ENCODE measurements around the gene PIP5K1B.

PIP5K1B gene

DNA sequence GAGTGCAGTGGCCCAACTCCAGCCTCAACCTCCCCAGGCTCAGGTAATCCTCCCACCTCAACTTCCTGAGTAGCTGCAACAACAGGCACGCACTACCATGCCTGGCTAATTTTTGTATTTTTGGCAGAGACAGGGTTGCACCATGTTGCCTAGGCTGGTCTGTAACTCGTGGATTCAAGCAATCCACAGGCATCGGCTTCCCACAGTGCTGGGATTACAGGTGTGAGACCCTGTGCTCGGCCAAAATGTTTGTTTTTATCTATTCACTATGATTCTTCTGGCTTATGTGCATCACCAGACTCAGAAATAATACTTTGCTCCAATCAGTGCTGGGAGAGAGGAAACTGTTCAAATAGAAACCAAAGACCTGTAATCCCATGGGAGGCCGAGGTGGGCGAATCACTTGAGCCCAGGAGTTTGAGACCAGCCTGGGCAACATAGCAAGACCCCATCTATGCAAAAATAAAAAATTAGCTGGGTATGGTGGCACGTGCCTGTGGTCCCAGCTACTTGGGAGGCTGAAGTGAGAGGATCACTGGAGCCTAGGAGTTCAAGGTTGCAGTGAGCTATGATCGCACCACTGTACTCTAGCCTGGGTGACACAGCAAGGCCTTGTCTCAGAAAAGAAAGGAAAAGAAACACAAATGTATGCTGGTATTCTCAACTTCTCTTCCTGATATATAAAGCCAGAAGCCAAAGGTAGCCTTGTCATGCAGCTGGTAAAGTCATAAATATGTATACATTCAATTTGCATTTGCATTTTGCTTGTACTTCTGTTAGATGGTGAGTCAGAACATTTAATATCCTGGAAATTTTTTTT, 4.5 kb downstream of the PIP5K1B start:
- DNase-seq: no peak

DNA sequence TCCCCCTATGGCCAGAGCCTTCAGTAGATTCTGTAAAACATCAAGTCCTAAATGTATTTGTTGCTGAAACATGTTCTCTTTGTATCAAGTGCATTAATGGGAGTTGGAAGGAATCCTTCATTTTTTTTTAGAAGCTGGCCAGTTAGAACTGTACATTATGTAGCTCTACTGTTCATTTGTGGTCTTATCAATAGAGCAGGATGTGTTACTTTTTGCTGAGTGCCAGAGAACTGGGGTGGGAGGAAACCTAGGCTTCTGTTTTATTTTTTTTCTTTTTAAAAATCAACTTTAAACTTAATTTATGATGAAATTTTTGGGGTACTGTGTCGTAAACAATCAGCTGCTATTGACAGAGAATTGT, 5.1 kb downstream of the PIP5K1B start:
- DNase-seq: no peak

DNA sequence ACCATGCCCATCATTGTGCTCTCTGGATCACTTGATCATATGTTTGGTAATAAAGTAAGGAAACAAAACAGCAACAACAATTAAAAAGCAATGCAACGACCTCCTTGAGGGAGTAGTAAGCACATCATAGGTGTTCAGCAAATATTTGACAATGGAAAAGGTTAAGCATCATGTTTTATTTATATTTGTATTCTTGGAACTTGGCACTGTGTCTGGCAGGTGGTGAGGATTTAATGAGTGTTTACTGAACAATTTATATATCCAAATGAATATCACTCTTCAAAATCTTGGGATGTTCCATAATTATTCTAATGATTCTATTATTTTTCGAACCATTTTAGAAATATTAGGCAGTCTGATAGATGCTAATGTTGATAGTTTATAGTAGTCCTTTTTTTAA, 6.2 kb downstream of the PIP5K1B start:
- DNase-seq: no peak

DNA sequence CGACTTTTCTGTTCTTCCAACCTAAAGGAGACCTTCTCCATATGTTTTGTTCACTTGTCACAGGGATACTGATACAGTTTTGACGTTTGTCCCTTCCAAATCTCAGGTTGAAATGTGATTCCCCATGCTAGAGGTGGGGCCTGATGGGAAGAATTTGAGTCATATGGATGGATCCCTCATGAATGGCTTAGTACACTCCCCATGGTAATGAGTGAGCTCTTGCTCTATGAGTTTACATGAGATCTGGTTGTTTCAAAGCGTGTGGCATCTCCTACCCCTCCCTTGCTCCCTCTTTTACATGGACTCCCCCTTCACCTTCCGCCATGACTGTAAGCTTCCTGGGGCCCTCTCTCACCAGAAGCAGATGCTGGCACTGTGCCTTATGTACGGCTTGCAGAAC, 6.9 kb downstream of the PIP5K1B start:
- DNase-seq: no peak

DNA sequence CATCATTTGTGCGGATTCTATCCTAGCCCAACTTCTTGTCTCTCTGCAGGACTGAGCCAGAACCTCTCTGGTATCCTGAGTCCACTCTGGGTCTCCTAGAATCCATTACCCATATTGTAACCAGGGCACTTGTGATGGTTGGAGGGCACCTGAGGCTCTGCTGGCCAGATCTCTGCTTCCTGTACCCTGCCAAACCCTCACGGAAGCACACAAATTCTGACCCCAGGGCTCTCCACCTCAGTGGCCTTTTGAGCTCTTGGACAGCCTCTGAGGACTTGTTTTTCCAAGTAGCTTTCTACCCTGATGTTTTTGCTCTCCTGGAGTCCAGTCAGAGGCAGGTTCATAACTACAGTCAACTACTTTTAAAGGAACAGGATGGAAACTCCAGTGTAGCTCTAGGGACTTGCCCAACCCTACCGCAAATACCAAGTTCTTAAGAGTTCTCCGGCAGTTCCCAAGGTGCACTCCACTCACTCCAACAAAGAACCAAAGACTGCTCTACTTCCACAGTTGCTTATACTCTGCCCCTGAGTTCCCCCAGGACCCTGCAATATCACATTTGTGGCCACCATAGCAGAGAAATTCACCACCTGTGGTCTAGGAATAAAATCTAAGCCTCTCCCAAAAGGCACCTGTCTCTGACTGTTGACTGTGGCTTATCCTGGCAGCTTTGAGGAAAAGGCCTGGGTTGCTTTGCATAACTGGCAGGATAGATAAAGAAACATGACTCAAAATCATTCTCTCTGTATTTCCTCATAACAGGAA, 9.6 kb downstream of the PIP5K1B start:
- no peak for DNase-seq

DNA sequence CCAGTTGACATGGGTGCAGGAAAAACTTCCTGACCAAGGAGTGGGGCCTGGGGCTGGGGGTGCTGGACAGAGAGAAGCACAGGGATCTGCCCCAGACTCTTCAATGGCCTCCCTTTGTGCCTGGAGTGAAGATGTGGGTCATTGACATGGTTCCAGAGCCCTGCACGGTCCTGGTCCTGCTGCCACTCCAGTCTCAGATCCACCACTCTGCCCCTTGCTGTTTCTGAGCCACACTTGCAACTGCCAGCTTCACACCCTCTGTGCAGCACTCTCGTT, 10.1 kb downstream of the PIP5K1B start:
- DNase-seq: no peak

DNA sequence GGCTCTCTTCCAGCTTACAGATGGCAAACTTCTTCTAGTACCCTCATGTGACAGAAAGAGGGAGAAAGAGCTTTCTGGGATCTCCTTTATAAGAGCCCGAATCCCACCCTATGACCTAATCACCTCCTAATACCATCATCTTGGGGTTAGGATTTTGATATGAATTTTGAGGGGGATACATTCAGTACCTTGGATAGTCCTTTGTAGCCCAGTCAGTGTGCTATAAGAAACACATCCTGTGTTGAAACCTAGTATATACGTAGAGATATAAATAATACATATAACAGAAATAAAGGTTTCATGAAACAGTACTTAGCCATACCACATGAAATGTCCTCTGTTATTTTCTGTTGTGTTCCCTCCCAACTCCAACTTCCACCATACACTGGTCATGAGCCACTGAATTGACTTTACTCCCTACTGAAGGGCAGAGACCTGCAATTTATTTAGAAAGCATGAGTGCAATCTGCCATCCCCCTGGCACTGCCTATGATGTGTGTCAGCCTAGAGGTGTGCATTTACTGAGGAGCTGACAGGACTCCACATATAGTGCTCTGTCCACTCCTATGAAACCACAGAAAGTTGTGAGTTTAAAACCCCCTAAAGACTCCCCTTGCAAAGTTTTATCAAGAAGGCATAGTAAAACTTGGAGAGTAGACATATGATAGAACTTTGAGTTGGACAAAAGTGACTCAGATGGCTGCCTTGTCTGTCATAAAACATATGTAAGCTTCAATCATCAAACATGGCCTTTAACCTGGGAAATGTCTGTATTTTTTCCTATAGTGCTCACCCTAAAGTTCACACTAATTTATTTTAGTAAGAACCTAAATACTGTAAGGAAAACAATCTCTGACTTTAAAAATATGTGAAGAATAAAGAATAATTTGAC, 12.8 kb downstream of the PIP5K1B start:
- DNase-seq: no peak

DNA sequence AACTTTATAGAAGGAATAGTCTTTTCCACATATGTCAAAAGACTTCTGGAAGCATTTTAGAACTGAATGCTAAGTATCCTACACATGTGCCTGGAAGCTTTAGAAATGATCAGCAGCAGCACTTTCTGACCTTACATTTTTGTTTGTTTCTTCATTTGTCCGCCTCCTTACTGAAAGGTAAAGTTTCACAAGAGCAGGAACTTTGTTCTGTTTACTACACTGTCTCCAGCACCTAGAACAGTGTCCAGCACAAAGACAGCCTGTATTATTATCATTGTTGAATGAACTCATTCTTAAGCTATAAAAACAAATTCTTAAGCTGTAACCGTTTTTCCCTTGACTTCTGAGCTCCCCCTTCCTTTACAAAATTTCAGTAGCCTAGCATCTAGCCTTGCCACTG, 14.8 kb downstream of the PIP5K1B start:
- no peak for DNase-seq

DNA sequence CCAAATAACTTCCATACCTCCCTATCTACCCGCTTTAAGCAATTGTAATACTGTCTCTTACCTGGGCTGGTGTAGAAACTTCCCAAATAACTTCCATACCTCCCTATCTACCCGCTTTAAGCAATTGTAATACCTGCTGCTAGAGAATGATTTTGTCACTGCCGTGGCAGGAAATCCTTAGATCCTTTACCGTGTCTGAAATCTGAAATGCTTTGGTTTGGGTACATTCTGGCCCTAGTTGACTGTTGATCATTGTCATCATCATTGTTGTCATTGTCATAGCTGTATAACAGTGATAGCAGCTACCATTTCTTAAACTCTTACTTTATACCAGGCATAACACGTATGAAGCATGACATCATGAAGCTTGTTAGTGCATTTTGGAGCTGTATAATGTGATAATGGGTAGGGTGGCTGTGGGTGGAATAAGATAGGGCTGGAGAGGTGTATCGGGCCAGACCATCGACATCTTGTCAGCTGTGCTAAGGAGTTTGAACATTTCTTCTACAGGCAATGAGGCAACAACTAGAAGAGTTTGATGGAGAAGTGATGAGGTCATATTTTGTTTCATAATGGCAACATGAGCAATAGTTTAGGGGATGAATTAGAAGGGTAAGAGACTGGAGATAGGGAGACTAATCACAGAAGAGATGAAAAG, 15.7 kb downstream of the PIP5K1B start:
- DNase-seq: no peak

DNA sequence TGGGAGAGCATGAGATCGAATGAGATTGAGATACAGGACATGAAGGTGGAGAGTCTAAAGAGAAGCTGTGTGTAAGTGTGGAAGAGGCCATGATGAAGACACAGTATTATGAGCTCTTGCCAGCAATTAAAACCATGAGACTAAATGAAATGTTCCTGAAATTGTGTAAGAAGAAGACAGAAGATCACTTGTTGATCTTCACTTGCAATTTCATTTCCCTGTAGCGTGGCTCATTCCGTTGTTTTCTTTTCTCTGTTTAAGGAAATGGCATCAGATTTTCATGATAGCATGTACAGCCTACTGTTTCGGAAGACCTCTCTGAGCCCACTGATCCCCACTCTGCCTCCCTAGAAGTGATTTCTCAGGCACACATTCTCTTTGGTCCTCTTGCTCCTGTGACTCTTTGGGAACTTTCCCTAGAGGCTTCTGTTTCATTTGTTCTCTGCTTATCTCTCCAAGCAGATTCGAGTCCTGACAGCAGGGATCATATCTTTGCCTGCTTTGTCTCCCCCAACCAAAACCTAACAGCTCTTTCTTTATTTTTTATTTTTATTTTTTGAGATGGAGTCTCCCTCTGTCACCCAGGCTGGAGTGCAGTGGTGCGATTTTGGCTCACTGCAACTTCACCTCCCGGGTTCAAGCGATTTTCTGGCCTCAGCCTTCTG, 16.8 kb downstream of the PIP5K1B start:
- no peak for DNase-seq

DNA sequence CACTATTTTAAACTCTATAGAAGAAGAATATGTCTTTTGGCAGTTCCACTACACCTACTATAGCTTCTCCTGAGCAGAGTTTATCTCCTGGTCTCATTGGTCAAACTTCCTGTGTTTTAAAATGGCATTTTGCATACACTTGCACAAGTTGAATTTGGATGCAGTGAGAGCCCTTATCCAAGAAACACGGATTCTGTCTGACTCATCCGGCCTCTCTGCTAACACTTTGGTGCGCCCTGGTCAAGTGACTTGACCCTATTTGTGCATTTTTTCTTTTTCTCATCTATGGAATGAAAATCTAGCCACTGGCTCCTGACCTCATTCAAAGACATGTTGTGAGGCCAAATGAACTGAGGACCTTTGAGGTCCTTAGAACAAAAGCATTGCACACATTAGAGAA, 20.0 kb downstream of the PIP5K1B start:
- DNase-seq: no peak

DNA sequence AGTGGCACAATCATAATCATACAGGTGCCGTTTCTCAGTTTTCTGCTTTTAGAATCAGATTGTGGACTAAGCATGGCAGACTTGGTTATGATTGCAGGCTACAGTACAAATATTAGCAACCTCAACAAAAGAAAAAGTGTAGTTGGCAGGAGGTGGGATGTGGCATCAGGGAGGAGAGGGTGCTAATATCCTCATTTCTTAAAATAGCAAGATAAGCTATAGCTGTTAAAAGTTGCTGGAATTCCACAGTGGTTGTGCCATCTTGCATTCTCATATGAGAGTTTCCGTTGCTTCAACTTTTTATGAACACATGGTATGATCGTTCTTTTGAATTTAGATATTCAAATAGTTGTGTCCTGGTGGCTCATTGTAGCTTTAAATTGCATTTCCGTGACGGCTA, 21.4 kb downstream of the PIP5K1B start:
- no peak for DNase-seq

DNA sequence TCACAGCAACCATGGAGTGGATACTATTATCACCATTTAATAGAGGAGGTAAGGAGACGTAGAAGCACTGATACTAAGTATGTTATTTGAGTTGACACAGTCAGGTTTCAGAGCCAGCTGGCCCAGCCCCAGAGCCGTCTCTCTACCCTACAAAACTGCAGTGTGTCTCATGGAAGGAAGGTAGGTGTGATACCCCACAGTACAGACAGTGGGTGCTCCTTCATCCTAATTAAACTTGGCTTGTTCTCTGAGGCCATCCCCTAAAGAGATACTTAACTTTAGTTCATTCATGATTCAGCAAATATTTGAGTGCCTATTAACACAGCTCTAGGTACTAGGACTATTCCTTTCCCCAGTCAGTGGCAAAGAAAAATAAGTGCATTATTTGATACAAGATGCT, 22.6 kb downstream of the PIP5K1B start:
- DNase-seq: no peak

DNA sequence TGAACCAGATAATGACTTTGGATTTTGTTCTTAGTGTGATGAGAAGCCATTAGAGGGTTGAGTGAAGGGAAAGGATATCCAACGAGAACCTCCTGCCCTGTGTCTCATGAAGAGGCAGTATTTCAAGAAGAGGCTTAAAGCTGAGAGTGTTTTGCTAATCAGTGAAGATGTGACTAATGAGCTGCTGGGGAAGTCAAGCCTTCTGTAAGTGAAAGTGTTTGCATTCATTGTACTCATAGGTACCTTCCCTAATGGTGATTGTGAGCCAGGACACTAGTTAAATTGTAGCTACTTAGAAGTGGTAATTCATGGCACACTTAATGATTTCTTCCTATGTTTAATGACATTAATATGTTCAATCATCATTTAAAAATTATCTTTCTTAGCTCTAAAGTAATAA, 23.7 kb downstream of the PIP5K1B start:
- DNase-seq: no peak

DNA sequence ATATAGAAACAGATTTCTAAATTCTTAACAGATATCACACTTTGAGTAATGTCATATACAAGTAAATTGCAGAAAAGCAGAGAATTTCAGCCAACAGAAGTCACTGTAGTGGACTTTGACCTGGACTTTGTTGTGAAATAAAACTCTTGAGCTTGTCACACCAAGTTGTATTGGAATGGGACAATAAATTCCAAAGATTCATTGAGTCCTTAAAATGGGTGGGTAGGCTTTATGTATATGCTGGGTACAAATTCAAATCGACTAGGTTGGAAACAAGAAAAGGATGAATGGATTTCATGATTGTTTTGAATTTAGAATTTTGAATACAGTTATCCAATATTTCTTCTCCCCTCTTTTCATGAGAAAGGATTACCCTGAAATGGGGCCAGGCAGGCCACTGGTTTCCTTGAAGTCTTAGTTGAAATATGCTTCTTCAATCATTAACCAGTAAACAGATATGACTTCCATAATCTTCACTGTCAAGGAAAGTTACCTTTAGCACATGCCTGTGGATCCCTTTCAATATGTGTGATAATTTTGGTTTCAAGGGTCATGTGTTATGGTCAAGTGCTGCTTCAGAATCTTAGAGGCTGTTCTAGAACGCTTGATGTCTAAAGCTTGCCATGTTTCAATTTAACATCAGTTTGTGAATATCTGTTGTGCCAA, 25.7 kb downstream of the PIP5K1B start:
- DNase-seq: no peak

DNA sequence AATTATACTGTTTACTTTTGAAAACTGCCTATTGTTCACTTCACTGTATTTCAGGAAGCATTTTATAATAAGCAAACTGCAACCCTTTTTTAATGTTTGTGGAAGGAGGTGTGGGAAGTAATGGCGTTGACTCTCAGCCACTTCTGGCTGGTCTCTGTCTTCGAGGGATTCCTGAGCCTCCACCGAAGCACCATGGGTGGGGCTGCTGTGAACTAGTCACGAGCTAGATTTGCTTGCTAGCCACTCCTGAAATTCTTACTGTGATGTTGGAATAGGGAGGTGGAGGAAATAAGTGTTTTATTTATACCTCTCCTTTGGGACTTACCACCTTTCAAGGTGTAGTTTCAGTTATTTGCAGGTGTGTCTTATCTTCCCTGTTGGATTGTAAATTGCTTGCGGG, 26.8 kb downstream of the PIP5K1B start:
- DNase-seq: no peak

DNA sequence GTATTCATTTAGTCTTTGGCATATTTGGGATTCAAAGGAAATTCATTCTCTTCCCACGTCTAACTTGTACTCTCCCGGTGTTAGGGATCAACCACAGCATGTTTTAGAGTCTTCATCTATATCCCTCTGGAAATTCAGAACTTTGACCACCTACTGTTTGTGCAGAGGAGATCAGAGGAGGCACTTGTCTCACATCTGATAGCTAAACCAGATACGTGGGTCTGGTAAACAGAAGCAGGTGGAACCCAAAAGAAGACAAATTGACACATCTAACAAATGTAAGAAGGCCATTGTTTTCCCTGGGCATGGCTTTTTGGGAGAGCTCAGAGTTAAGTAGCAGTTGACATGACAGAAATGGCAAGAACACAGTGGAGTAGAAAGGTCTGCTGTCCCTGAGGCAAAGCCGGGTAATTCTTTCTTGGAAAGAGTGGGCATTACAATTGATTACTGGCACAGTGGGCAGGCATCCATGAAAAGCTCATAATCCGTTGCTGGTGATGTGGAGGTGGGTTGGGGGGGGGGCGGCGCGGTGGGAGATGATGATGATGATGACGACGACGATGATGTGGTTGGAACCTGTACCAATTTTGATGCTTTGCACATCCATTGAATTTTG, 27.5 kb downstream of the PIP5K1B start:
- no peak for DNase-seq

DNA sequence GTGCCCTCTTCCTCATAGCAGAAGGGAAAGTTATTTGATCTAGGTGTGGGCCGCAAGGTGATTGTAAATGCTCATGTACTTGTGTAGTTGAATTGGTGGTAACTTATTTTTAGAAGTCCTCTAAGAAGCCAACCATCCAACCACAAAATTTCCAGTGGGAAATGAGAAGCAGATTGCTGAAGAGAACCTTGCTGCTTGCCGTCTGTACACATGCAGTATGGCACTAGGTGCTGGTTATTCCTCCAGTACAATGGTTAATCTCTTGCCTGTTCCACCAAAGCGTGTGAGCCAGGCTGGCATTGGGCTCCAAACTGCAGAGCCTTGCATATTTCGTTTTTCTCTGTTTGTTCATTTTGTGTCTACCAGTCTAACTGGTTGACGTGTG, 28.0 kb downstream of the PIP5K1B start:
- DNase-seq: no peak

DNA sequence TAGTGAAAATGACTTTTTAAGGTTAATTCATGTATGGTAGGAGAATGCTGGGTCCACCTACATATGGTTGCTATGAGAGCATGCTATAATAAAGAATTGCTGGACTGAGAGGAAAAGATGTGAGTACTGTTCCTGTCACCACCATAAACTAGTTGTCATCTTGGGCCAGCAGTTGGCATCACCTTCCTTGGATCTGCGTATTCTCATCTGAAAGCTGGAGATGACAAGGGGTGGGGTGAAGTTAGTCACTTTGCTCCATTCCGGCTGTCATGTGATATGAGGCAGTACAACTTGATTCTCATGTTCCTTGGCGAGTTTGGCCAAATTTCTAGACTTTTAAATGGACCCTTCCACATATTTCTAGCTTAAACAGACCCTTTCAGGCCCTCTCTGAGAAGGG, 33.3 kb downstream of the PIP5K1B start:
- DNase-seq: no peak

DNA sequence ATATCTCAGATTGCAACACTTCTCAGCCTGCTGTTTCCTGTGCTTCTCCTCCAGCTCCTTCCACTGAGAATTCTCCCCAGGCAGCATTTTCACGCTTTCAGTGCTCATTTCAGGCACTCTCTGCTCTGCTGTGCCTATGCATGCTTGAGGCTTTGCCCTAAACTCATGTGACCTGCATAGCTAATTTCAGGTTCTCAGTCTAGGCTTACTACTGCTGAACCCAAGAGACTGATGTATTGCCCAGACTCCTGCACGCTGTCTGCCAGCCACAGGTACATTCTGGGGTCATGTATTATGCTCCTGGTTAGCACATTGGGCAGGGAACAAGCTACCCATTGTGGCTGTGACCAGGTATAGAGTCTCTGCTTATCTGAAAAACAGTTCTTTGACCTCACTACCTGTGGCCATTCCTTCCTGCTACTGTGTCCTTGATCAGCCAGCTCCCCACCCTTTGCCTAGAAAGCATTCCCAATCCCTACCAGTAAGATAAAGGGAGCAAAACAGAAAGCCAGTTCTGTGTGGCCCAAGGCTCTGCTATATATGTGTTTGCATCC, 34.7 kb downstream of the PIP5K1B start:
- no peak for DNase-seq

DNA sequence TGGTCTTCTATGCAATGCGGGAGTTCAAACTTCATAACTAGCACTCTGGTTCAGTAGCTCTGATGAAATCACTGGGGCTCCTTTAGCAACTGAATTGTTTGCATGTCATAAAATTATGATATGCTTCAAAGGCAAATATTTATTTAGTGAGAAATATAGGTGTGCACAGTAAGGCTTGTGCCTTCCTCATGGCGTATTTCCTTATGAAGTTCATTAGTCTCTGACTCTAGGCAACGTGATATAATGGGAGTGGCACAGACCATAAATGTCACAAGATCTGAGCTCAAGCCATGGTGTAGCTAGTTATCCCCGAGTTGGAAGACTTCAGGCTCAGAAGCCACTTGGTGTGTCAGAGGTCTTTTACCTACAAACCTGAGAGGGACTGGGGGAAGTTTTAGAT, 35.5 kb downstream of the PIP5K1B start:
- DNase-seq: no peak

All from SIG-M5 (cell line).